ENCODE measurements around the gene DSG1. TPM values are rescaled to one million over a fixed set of nuclear protein-coding genes. Genes with fewer than 3 reads are reported as not detected.

DSG1 gene
- total RNA-seq, 1 donor from 2014 or later, result 0.89 TPM

- ATAC-seq (ENCODE audit: poor library complexity) (no peak), DNase-seq (no peak)
- intact Hi-C loops (cut with DNase I), result no loop called here
Observed at GRCh38 chr18:31402026-31402373, 84.0 kb downstream of the DSG1 start.

- intact Hi-C loops (cut with DNase I), result no loop called here
- ATAC-seq (ENCODE audit: poor library complexity) (no peak), DNase-seq (no peak)
Observed at GRCh38 chr18:31403409-31403808, 85.4 kb downstream of the DSG1 start.

Other genes with a start within 250 kb of the DSG1 start
- gene DSC2, start 215.7 kb upstream of the DSG1 start, total RNA-seq, result 26.0 TPM
- 4.6 TPM for gene DSC1, start 155.3 kb upstream of the DSG1 start, total RNA-seq
- gene DSG4, start 58.6 kb downstream of the DSG1 start, total RNA-seq, result not detected
- not detected for gene DSG3, start 129.6 kb downstream of the DSG1 start, total RNA-seq
- gene DSG2, start 180.0 kb downstream of the DSG1 start, total RNA-seq, result 37.1 TPM